ENCODE data around the gene COPS2.

COPS2 gene

GRCh38 chr15:49121901-49122300 is 33.5 kb downstream of the COPS2 start:
- H3K27ac ChIP-seq (replicated peaks): no peak overlapping the region
- TF ChIP-seq SPI1 (IDR thresholded peaks at IDR 0.05; ENCODE audit: borderline replicate concordance, low read depth) (no peak), GABPA (IDR thresholded peaks at IDR 0.05; ENCODE audit: low read depth) (no peak), REST (IDR thresholded peaks at IDR 0.05; ENCODE audit: insufficient replicate concordance, low read depth) (no peak), CTCF (IDR thresholded peaks at IDR 0.05; ENCODE audit: insufficient read depth, low read length) (no peak), POLR2AphosphoS5 (IDR thresholded peaks at IDR 0.05; ENCODE audit: low read depth) (no peak)
- H3K4me3 ChIP-seq (replicated peaks; ENCODE audit: insufficient read depth, low read length): no peak overlapping the region
- H3K27me3 ChIP-seq (ENCODE audit: insufficient read depth, poor library complexity, severe bottlenecking): no peaks in the 10 kb centered on the region
- DNase-seq (ENCODE audit: low read depth in 1 of 2, low spot score in 1 of 2): no peak

GRCh38 chr15:49120832-49121231 is 34.6 kb downstream of the COPS2 start:
- DNase-seq (ENCODE audit: low read depth in 1 of 2, low spot score in 1 of 2): no peak
- Histone ChIP-seq H3K4me3 (replicated peaks; ENCODE audit: insufficient read depth, low read length) (no peak overlapping the region), H3K27ac (replicated peaks) (no peak overlapping the region), H3K27me3 (ENCODE audit: insufficient read depth, poor library complexity, severe bottlenecking) (no peaks in the 10 kb centered on the region)
- TF ChIP-seq CTCF (IDR thresholded peaks at IDR 0.05; ENCODE audit: insufficient read depth, low read length): no peak
- no peak for TF ChIP-seq GABPA (IDR thresholded peaks at IDR 0.05; ENCODE audit: low read depth)
- TF ChIP-seq POLR2AphosphoS5 (IDR thresholded peaks at IDR 0.05; ENCODE audit: low read depth): no peak
- no peak for TF ChIP-seq SPI1 (IDR thresholded peaks at IDR 0.05; ENCODE audit: borderline replicate concordance, low read depth)
- TF ChIP-seq REST (IDR thresholded peaks at IDR 0.05; ENCODE audit: insufficient replicate concordance, low read depth): no peak

GRCh38 chr15:49116108-49116857 is 39.1 kb downstream of the COPS2 start:
- DNase-seq (ENCODE audit: low read depth in 1 of 2, low spot score in 1 of 2): no peak
- H3K4me3 ChIP-seq (replicated peaks; ENCODE audit: insufficient read depth, low read length): no peak overlapping the region
- no peaks in the 10 kb centered on the region for H3K27me3 ChIP-seq (ENCODE audit: insufficient read depth, poor library complexity, severe bottlenecking)
- H3K27ac ChIP-seq (replicated peaks): no peak overlapping the region
- no peak for TF ChIP-seq GABPA (IDR thresholded peaks at IDR 0.05; ENCODE audit: low read depth)
- no peak for TF ChIP-seq POLR2AphosphoS5 (IDR thresholded peaks at IDR 0.05; ENCODE audit: low read depth)
- no peak for TF ChIP-seq REST (IDR thresholded peaks at IDR 0.05; ENCODE audit: insufficient replicate concordance, low read depth)
- TF ChIP-seq CTCF (IDR thresholded peaks at IDR 0.05; ENCODE audit: insufficient read depth, low read length): no peak
- TF ChIP-seq SPI1 (IDR thresholded peaks at IDR 0.05; ENCODE audit: borderline replicate concordance, low read depth): no peak
